ENCODE measurements around the gene ARHGDIB.

The ARHGDIB gene

GRCh38 chr12:14961466-14962152, at the start of gene ARHGDIB:
Gene ARHGDIB (minus strand): TSS chr12:14961601. CDS start chr12:14950712, 10,889 bp downstream.
- no peak for DNase-seq

DNA sequence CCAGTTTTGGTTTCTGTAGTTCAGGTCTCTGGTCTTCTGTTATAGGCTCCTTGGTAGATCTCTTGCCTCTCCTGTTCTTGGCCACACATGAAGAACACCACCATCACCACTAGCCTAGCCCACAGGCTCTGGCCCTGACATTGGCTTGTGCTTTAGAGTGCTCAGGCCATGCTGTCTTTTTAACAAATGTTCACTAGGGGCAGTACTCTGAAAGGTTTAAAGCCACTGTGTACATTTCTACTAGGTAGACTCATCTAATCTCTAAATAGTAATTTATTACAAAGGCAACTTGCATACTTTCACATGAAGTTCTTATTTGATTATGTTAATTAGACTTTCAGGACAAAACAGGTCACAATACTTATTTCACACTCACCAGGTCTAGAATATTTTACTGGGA, 49.8 kb upstream of the ARHGDIB start:
- DNase-seq = no peak

GRCh38 chr12:15007551-15007950, 46.1 kb upstream of the ARHGDIB start:
- DNase-seq = no peak

- DNase-seq = no peak
These were observed 43.7 kb upstream of the ARHGDIB start for GRCh38 chr12:15005064-15005463.

DNA sequence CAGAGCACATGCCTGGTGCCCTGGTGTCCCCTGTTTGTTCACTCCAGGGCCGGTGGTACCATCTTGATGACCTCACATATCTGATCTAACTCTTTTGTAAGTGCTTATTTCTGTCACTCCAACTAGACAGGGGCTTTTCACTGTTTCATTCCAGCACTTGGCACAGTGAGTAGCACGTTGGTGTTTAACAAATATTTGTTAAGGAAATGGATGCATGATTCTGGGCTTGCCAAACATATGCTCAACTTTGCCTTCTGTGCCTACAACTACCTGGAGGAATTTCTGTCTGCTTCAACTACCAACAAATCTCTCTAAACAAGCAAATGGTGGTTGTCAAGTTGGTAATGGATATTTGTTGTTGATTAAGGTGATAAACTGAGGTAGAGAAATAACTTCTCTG, 43.0 kb upstream of the ARHGDIB start:
- no peak for DNase-seq

GRCh38 chr12:15001733-15002382, 40.5 kb upstream of the ARHGDIB start:
- DNase-seq = no peak

DNA sequence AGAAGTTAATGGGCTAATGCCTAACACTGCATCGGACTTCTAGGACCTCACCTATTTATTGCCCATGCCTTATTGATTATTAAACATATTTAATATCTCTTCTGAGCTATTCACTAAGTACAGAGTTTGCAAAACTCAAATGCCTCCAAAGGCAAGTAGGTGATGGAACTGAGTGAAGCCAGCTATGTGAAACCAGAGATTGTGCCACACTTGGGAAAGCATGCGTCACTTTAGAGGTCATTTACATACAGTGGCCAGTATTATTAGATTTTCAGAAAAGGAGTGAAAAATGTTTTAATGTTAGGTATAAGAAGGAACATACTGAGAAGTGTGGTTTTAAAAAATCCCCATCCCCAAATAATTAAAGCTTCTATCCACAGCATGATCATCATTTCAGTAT, 39.2 kb upstream of the ARHGDIB start:
- no peak for DNase-seq

GRCh38 chr12:14999695-15000365, 38.4 kb upstream of the ARHGDIB start:
- no peak for DNase-seq

DNA sequence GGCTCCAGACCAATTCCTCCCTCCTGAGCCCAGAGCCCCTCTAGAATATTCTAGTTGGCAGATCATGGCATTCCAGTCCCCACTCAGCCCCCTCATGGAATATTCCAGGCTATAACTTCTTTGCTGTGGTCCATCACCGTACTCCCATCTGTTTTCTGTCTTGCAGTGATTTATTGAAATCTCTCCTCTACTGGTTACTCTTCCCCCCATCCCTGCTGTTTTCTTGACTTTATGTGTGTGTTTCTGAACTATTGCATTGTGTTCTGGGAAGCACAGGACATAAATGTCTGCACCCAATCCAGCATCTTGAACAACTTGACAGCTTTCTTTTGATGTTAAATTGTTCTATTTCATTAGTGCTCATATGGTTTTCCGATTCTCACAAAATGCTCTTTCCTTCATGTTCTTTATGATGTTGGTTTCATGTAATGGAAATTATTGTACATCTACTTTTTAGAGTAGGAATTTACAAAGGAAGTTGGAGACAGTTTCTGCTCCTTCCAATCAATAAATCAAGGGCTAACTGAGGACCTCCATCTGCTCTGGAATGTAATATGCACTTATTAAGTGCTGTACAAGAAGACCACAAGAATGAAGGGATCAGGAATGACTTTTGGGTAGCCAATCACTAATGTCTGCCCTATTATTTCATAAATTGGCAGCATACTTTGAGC, 37.8 kb upstream of the ARHGDIB start:
- no peak for DNase-seq

DNA sequence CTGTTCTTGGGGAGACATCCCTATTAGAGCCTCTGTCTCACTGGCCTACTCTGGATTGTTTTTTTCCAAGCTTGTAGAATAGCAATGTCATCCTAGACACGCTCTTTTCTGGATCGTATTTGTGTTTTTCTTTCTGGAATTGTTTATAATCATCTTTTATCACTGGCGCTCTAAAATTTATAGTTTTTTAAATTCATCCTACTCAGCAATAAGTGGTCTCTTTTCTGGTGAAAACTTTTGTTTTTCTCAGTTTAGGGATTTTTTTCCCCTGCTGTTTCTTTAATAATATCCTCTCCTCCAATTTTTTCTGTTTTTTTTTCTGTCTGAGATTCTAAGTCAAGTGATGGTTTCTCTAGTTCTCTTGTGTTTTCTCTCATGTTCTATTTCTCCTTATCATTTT, 36.6 kb upstream of the ARHGDIB start:
- DNase-seq = no peak

- peak; percentile 33 to 35 for DNase-seq
These were observed 34.4 kb upstream of the ARHGDIB start for GRCh38 chr12:14995583-14996425.

- no peak for DNase-seq
These were observed 33.2 kb upstream of the ARHGDIB start for GRCh38 chr12:14994610-14995009.

- no peak for DNase-seq
These were observed 32.3 kb upstream of the ARHGDIB start for GRCh38 chr12:14993537-14994266.

DNA sequence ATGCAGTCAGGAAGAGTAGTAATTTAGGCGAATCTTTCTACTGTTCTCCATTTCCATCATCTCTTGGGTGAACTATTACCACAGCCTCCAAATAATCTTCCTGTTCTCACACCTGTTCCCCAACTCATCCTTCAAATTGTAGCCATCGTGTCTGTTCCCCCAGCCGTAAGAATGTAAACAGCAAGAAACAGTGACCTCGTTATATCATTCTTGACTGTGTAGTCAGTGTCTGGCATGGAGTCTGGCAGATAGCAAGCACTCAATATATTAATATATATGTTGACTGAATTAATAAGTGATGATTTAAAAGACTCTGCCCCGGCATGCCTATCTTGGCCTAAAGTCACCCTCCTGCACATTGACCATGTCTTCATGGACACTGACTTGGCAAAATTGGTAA, 31.7 kb upstream of the ARHGDIB start:
- no peak for DNase-seq

DNA sequence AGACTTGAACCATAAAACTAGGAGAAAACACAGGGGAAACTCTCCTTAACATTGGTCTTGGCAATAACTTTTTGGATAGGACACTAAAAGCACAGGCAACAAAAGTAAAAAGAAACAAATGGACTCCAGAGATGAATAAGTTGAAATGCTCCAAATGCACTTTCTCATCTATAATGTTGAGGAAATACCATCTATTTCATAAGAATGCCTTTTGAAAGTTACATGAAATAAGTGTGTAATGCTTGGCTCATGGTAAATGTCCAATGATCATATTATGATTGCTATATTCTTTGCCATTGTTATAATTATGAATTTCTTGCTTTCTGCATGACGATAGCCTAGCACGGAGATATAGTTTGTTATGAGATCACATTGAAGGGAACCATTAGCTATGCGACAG, 31.3 kb upstream of the ARHGDIB start:
- no peak for DNase-seq

DNA sequence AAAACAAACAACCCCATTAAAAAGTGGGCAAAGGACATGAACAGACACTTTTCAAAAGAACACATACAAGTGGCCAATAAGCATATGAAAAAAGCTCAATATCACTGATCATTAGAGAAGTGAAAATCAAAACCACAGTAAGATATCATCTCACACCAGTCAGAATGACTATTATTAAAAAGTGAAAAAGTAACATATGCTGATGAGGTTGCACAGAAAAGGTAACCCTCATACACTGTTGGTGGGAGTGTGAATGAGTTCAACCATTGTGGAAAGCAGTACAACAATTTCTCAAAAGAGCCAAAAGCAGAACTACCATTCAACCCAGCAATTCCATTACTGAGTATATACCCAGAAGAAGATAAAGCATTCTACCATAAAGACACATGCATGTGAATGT, 29.7 kb upstream of the ARHGDIB start:
- no peak for DNase-seq

DNA sequence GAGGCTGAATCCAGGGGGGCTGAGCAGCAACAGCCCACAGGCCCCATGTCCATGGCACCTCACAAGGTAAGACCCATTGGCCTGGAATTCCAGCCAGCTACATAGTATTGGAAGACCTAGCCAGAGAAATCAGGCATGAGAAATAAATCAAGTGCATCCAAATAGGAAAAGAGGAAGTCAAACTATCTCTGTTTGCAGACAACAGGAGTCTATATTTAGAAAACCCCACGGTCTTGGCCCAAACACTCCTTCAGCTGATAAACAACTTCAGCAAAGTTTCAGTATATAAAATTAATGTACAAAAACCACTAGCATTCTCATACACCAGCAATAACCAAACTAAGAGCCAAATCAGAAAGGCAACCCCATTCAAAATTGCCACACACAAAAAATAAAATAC, 28.4 kb upstream of the ARHGDIB start:
- no peak for DNase-seq

- no peak for DNase-seq
These were observed 26.6 kb upstream of the ARHGDIB start for GRCh38 chr12:14988035-14988434.

DNA sequence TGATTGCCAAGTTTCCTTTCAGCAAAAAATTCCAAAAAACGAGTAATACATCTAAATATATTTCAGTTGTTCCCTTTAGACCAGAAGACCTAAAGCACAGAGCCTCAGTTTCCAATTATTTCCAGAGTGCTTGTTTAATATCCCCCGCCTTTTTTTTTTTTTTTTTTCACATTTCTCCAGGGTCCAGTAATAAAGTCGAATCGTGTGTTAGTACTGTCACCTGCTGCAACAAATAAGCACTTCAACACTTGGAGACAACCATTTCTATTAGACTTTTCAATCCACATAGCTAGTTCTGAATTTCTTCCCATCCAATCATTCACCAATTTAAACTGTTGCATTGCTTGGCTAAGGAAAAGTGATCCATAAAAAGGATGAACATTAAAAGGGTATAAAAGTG, 25.0 kb upstream of the ARHGDIB start:
- DNase-seq = no peak

DNA sequence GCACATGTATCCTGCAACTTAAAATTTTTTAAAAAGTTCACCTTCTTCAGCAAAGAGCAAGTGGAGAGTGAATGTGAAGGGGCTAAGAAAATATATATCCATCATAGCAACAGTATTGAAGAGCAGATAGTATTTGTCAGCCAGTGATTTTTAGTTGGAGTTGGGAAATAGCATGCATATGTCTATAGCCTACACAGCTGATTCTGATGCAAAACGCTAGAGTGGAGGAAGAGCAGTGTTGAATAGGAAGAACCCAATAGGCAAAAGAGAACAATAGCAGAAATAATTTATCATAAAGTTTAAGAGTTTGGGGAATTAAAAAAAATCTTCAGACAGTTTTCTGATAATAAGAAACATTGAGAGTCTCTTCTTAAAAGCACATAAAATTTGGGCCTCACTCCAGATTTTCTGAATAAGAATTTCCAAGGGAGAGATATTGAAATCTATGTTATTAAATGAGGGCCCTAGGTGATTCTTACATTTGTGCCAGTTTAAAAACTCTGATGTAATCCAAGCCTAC, 23.4 kb upstream of the ARHGDIB start:
- no peak for DNase-seq

DNA sequence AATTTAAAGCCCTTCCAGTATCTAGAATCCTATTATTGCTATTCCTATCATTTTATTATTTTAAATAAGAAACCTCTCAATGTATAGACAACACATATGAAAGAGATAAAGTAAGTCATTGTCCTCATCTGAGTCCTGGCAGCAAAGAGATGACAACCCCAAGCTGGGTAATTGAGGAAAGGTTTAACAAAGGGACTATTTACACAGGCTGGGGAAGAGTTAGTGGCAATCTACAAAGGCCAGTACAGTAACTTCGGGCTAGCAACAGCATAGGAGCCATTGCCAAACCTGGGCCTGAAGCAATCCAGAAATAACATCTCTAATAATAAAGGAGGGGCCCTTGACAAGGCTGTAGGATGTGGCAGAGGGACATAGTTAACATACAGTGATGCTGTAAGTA, 22.6 kb upstream of the ARHGDIB start:
- DNase-seq = no peak

DNA sequence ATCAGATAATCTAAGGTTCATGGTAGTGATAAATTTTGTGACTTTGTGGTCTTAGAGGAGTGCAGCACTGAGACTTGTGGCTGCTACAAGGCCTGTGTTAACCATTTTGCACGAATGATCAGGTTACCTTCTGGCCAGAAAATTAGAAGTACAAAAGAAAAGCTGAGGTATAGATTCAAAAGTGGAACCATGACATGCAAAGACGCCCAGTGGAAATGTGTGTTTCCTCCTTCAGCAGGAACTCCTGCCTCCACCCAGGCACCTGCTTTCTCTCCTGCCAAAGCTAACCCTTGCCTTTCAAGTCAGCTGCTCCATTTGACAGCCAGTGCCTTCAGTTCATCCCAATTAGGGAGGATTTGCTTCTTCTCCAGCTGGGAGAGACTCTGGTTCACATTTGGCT, 21.6 kb upstream of the ARHGDIB start:
- no peak for DNase-seq

Measured in NCI-H1930 (cell line).